Stromal cell of bone marrow (primary cell): Measurements from ENCODE around the gene DDX54.
A peak's percentile ranks its signal among the peaks of the same experiment; 100 is the strongest.

ENCODE experiments used
- DNase-seq: peaks from one replicate; pipeline ENCODE4 v3.0.0-alpha.2; 2012; ENCODE audit warnings: low read depth

The DDX54 gene

GRCh38 chr12:113190761-113191160 lies 5.5 kb upstream of the DDX54 start:
- DNase-seq, result no peak

- no peak for DNase-seq
Measured at GRCh38 chr12:113189361-113189760, 4.1 kb upstream of the DDX54 start.

- DNase-seq, result no peak
Measured at GRCh38 chr12:113186666-113187325, 1.5 kb upstream of the DDX54 start.

- no peak for DNase-seq
Measured at GRCh38 chr12:113186033-113186365, 721 bp upstream of the DDX54 start.

GRCh38 chr12:113184900-113185179 lies 438 bp downstream of the DDX54 start:
- peak; percentile 84 for DNase-seq

- no peak for DNase-seq
Measured at GRCh38 chr12:113184098-113184899, 979 bp downstream of the DDX54 start.

- DNase-seq, result no peak
Measured at GRCh38 chr12:113183030-113183589, 2.2 kb downstream of the DDX54 start.

GRCh38 chr12:113181975-113182374 lies 3.3 kb downstream of the DDX54 start:
- DNase-seq, result no peak

GRCh38 chr12:113180333-113180732 lies 4.9 kb downstream of the DDX54 start:
- DNase-seq, result no peak

- no peak for DNase-seq
Measured at GRCh38 chr12:113179023-113179422, 6.3 kb downstream of the DDX54 start.

GRCh38 chr12:113174461-113175384 lies 10.6 kb downstream of the DDX54 start:
- DNase-seq, result peak; percentile 40

- DNase-seq, result no peak
Measured at GRCh38 chr12:113173081-113173698, 12.1 kb downstream of the DDX54 start.

GRCh38 chr12:113172185-113172584 lies 13.1 kb downstream of the DDX54 start:
- DNase-seq, result no peak

GRCh38 chr12:113171543-113171942 lies 13.7 kb downstream of the DDX54 start:
- no peak for DNase-seq

- no peak for DNase-seq
Measured at GRCh38 chr12:113170926-113171325, 14.4 kb downstream of the DDX54 start.

GRCh38 chr12:113170457-113170856 lies 14.8 kb downstream of the DDX54 start:
- no peak for DNase-seq

- DNase-seq, result no peak
Measured at GRCh38 chr12:113169697-113170096, 15.6 kb downstream of the DDX54 start.

- DNase-seq, result no peak
Measured at GRCh38 chr12:113167868-113168267, 17.4 kb downstream of the DDX54 start.

GRCh38 chr12:113165521-113166450 lies 19.5 kb downstream of the DDX54 start:
- DNase-seq, result no peak

GRCh38 chr12:113164014-113164413 lies 21.3 kb downstream of the DDX54 start:
- no peak for DNase-seq

- DNase-seq, result no peak
Measured at GRCh38 chr12:113163030-113163360, 22.3 kb downstream of the DDX54 start.
